Body of pancreas (tissue), 4 donors: ENCODE measurements around the gene PCBP3.

ENCODE experiments used
- CTCF ChIP-seq, 7 experiments: fragments of 450-650 bp in 4 of 7; fragments of 200-600 bp in 3 of 7; sonication (generic) in 3 of 7; IDR thresholded peaks; one replicate each; pipeline ENCODE4 v1.5.1; 2016 to 2019; ENCODE audit warnings: antibody characterized with exemption in 7 of 7
- POLR2A ChIP-seq, 3 donors: fragments of 450-650 bp; IDR thresholded peaks; one replicate each; pipeline ENCODE4 v1.6.1; 2016; ENCODE audit warnings: antibody characterized with exemption in 3 of 3, mild to moderate bottlenecking in 2 of 3

- TF ChIP-seq POLR2A (IDR thresholded peaks at IDR 0.05) (no peak), CTCF (IDR thresholded peaks at IDR 0.05) (no peak)
Measured at GRCh38 chr21:45863751-45864150, 220.2 kb downstream of the PCBP3 start.
